ENCODE data around the gene IGF1.

IGF1 gene

DNA sequence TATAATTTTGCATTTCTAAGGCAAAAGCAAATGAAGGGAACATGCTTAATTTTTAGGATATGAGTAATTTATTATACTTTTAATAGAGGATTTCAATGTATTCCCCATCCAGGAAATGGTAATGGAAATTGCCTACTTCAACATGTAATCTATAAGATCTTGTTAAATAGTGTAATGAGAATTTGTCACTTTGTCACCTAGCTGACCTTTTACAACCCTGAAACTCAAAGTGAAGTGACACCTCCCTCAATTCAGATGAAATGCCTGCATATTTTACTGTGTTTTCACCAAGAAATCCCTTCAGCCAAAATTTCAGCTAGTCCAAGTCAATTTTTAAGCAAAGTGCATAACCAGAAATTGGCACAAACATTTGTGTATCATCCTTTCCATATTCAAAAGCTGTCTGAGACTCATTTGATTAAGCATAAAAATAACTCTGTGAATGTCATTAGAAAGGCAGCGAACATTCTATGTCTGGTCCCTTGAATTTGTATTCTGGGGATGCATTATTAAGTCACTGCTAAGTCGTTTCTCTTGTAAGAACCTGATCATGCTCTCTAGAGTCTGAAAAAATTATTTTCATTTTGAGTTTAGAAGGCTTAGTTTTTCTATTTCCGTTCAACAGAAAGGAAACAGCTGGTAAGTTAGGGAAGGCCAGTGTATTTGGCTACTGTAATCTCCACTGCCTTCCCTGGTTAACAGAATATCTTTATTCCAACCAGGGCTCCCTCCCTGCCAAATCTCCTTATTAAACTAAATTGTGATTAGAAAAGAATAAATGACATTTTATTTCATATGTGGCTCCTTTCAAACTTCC lies 100.8 kb downstream of the IGF1 start:
- TF ChIP-seq CTCF (IDR thresholded peaks at IDR 0.05; ENCODE audit: low read depth, low read length, poor library complexity, severe bottlenecking) (no peak), EZH2phosphoT487 (IDR thresholded peaks at IDR 0.05; ENCODE audit: borderline replicate concordance, low read length) (no peak)
- Histone ChIP-seq H3K9me2 (replicated peaks; ENCODE audit: control insufficient read depth, low read length) (no peaks in the 10 kb centered on the region), H3K27me3 (ENCODE audit: control insufficient read depth, low read length) (no peaks in the 10 kb centered on the region), H3K27ac (ENCODE audit: low read depth, low read length) (no peak overlapping the region), H3K36me3 (ENCODE audit: control insufficient read depth, low read length) (no peaks in the 10 kb centered on the region), H4K20me1 (ENCODE audit: control insufficient read depth, insufficient read depth, low read depth, low read length) (no peaks in the 10 kb centered on the region), H3K79me2 (ENCODE audit: control insufficient read depth, low read length) (no peaks in the 10 kb centered on the region), H3K4me1 (ENCODE audit: control insufficient read depth, low read length) (no peaks in the 10 kb centered on the region), H3K9me3 (ENCODE audit: control insufficient read depth, insufficient read depth, low read length) (no peaks in the 10 kb centered on the region), H3K4me3 (ENCODE audit: low read length) (no peak overlapping the region), H3F3A (ENCODE audit: control insufficient read depth, insufficient read depth) (no peaks in the 10 kb centered on the region), H3K4me2 (ENCODE audit: low read length) (no peak overlapping the region)

DNA sequence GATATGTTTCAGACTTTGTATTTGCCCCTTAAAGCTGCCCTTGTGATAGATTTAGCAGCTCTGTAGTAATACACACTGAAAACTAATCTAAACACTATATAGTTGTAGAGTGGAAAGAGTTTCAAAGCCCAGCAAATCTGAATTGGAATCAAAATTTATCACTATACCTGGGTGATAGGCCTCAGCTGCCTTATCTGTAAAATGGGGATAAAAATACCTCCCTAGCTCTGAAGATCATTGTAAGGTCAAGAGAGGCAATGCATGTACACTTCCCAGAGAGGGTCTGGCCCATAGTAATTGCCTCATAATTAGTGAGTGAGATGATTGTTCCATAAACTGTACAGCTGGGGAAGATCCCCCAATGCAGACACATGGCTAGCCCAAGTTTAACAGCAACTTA lies 103.6 kb downstream of the IGF1 start:
- H3K36me3 ChIP-seq (ENCODE audit: control insufficient read depth, low read length) = no peaks in the 10 kb centered on the region
- H3F3A ChIP-seq (ENCODE audit: control insufficient read depth, insufficient read depth) = no peaks in the 10 kb centered on the region
- no peak overlapping the region for H3K4me2 ChIP-seq (ENCODE audit: low read length)
- no peak for TF ChIP-seq EZH2phosphoT487 (IDR thresholded peaks at IDR 0.05; ENCODE audit: borderline replicate concordance, low read length)
- TF ChIP-seq CTCF (IDR thresholded peaks at IDR 0.05; ENCODE audit: low read depth, low read length, poor library complexity, severe bottlenecking) = no peak
- no peaks in the 10 kb centered on the region for H3K27me3 ChIP-seq (ENCODE audit: control insufficient read depth, low read length)
- H3K4me1 ChIP-seq (ENCODE audit: control insufficient read depth, low read length) = no peaks in the 10 kb centered on the region
- no peak overlapping the region for H3K4me3 ChIP-seq (ENCODE audit: low read length)
- H3K79me2 ChIP-seq (ENCODE audit: control insufficient read depth, low read length) = no peaks in the 10 kb centered on the region
- H3K27ac ChIP-seq (ENCODE audit: low read depth, low read length) = no peak overlapping the region
- no peaks in the 10 kb centered on the region for H3K9me3 ChIP-seq (ENCODE audit: control insufficient read depth, insufficient read depth, low read length)
- H3K9me2 ChIP-seq (replicated peaks; ENCODE audit: control insufficient read depth, low read length) = no peaks in the 10 kb centered on the region
- no peaks in the 10 kb centered on the region for H4K20me1 ChIP-seq (ENCODE audit: control insufficient read depth, insufficient read depth, low read depth, low read length)

GRCh38 chr12:102376181-102376747 lies 104.1 kb downstream of the IGF1 start:
- H3K9me2 ChIP-seq (replicated peaks; ENCODE audit: control insufficient read depth, low read length) = no peaks in the 10 kb centered on the region
- no peak overlapping the region for H3K4me3 ChIP-seq (ENCODE audit: low read length)
- TF ChIP-seq EZH2phosphoT487 (IDR thresholded peaks at IDR 0.05; ENCODE audit: borderline replicate concordance, low read length) = no peak
- TF ChIP-seq CTCF (IDR thresholded peaks at IDR 0.05; ENCODE audit: low read depth, low read length, poor library complexity, severe bottlenecking) = no peak
- no peaks in the 10 kb centered on the region for H3K27me3 ChIP-seq (ENCODE audit: control insufficient read depth, low read length)
- H3K79me2 ChIP-seq (ENCODE audit: control insufficient read depth, low read length) = no peaks in the 10 kb centered on the region
- H3K9me3 ChIP-seq (ENCODE audit: control insufficient read depth, insufficient read depth, low read length) = no peaks in the 10 kb centered on the region
- no peak overlapping the region for H3K27ac ChIP-seq (ENCODE audit: low read depth, low read length)
- H3K36me3 ChIP-seq (ENCODE audit: control insufficient read depth, low read length) = no peaks in the 10 kb centered on the region
- H3K4me2 ChIP-seq (ENCODE audit: low read length) = no peak overlapping the region
- no peaks in the 10 kb centered on the region for H3F3A ChIP-seq (ENCODE audit: control insufficient read depth, insufficient read depth)
- no peaks in the 10 kb centered on the region for H4K20me1 ChIP-seq (ENCODE audit: control insufficient read depth, insufficient read depth, low read depth, low read length)
- H3K4me1 ChIP-seq (ENCODE audit: control insufficient read depth, low read length) = no peaks in the 10 kb centered on the region

Measured in DOHH2 (cell line).